HG02870 (cell line): ENCODE measurements around the gene CAB39L.
"Not testable (repeated sequence)": the region's sequence is repeated elsewhere in the genome, so short reads cannot be mapped to it uniquely, and the experiment has no call there.

Experiments used
- ATAC-seq: cut with Tn5 transposase; IDR thresholded peaks from one replicate; pipeline ENCODE4 v1.9.1; 2021; ENCODE audit warnings: mild to moderate bottlenecking, moderate library complexity; ENCODE audit not compliant: unreplicated experiment

The CAB39L gene

DNA sequence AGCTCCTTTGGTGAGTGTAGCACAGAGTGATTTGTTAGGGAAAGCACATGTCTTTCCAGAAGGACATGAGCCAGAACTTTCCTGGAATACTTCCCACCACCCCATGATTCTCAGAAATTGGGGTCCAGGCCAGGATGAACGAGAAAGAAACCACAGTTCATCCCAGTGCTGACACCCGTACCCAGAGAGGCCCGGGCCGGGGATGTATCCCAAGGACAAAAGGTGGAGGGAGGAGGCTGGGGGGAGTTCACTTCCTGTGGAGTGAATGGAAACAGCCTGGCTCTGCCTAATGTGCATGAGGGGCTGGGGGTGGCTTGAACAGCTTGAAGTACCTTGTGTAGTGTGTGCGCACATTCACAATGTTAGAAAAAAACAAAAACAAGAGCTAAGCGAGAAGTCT, 148.6 kb downstream of the CAB39L start:
- no peak for ATAC-seq

DNA sequence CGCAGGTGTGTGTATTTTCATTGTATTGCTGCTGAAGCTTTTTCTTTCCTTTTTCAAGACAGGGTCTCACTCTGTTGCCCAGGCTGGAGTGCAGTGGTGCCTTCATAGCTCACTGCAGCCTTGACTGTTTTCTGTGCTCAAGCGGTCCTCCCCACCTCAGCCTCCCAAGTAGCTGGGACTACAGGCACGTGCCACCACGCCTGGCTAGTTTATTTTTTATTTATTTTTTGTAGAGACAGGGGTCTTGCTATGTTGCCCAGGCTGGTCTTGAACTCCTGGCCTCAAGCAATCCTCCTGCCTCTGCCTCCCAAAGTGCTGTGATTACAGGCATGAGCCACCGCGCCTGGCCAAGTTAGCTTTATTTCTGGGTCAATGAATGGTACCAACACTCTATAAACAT, 149.1 kb downstream of the CAB39L start:
- ATAC-seq: not testable (repeated sequence)

DNA sequence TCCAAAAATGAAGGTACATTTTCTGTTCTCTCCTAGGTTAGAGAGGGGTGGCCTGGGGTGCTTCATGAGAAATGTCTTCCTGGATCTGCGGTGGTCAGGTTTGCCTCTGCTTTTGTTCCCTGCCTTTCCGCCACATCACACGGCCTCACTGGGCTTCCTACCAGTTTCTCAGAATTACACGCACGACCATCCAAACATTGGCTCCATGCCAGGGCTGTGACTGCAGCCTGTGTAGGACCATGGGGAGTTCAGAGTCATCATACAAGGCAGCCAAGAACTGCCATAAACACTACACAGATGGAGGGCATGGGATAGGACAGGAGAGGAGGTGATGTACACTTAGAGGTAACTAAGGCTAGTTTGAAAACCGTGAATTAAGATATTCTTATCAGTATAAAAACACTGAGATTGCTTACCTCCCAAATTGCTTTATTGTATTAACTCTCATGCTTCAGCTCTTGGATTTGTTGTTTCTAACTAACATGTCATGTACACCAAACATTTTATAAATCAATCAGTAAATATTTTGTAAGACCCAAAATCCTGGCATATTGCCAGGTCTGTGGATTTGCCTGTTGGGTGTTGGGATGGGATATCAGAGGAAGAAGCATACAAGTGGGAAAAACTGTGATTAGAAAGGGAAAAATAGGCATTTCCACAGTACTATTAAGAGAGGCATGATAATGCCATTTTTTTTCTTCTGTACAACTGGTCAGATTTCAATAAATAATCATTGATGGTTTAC, 150.9 kb downstream of the CAB39L start:
- ATAC-seq: no peak

GRCh38 chr13:49288458-49288857, 155.4 kb downstream of the CAB39L start:
- ATAC-seq: no peak

- ATAC-seq: no peak
Observed at GRCh38 chr13:49287995-49288394, 155.9 kb downstream of the CAB39L start.

DNA sequence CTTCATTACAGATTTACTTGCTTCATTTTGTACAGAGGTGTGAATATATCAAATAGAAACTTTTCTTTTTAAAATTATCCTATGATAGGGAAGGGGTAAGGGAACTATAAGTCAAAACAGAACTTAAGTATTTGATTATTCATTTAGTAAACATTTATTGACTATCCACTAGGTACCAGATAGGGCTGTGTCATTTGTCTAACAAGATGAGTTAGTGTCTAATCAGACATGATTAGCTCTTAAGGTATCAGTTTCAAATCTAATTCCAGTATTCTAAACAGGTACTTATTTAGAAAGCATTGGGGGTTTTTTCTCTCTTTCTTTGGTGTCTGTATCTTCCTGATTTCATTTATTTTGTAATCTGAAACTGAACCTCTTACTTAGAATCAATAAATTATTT, 164.0 kb downstream of the CAB39L start:
- no peak for ATAC-seq

- no peak for ATAC-seq
Observed at GRCh38 chr13:49279112-49279511, 164.8 kb downstream of the CAB39L start.

GRCh38 chr13:49278211-49278610, 165.7 kb downstream of the CAB39L start:
- ATAC-seq: no peak

GRCh38 chr13:49272296-49272695, 171.6 kb downstream of the CAB39L start:
- no peak for ATAC-seq

DNA sequence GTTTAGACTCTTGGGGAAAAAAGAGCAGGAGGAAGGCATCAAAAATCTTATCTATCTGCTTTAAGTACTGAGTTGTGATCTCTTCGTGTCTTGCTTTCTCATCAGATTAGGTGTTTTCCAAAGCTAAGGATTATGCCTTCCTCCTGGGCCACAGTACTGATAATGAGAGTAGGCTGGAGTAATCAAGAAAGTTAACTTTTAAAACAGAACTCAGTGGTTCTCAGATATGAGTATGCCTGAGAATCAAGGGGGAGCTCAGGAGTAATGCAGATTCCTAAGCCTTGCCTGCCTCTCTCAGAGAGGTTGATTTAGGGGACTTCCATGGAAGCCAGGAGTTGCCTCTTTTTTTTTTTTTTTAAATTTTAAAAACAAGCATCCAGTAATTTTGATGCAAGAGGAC, 172.6 kb downstream of the CAB39L start:
- ATAC-seq: no peak

DNA sequence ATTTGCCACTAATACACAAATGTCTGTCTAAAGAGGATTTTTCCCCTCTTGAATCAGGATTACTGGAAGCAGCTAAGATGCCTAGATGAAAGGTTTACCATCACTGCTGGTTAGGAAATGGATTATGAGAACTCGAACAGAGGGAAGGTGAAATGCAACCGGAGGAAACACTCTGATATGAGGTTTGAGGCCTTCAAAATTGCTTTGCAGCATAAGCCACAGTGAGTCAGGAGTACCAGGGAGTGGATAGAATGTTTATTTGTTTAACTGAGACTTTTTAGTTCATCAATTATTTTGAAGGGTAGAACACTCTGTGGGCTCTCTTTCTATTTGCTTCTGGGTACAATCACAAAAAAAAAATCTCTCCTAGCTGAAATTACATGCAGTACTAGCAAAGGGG, 178.0 kb downstream of the CAB39L start:
- no peak for ATAC-seq

GRCh38 chr13:49262634-49263033, 181.2 kb downstream of the CAB39L start:
- no peak for ATAC-seq

DNA sequence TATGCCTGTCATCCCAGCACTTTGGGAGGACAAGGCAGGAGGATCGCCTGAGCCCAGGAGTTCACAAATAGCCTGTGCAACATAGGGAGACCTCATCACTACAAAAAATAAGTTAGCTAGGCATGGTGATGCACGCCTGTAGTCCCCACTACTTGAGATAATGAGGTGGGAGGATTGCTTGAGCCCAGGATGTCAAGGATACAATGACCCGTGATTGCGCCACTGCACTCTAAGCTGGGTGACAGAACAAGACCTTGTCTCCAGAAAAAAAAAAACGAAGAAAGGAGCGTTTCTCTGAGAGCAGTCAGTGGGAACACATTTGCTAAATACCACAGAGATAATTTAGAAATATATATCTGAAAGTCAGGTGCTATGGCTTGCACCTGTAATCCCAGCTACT, 184.3 kb downstream of the CAB39L start:
- ATAC-seq: no peak
